GM18870 (cell line): ENCODE data around the gene FAM168A.

Source experiments
- ATAC-seq: cut with Tn5 transposase; IDR thresholded peaks from one replicate; pipeline ENCODE4 v1.9.1; 2021; ENCODE audit warnings: moderate library complexity; ENCODE audit not compliant: unreplicated experiment

Gene FAM168A

GRCh38 chr11:73524774-73525173 lies 73.1 kb downstream of the FAM168A start:
- ATAC-seq: no peak

DNA sequence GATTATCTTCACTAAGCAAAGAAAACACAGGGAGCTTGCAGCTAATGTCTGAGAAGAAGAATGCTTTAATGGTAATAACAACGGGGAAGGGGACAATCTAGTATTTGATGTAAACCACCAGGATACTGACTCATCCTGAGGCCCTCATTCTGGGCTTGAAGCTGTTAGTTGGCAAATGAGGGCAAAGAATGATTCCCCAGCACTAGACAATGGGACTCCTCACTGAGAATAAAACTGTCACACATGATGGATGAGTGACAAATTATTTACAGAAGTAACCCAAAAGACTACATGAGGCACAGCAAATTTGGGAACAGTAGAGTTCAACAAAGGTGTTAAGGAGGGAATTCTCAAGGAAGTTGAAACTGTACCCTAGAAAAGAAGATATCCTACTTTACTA lies 76.3 kb downstream of the FAM168A start:
- no peak for ATAC-seq

DNA sequence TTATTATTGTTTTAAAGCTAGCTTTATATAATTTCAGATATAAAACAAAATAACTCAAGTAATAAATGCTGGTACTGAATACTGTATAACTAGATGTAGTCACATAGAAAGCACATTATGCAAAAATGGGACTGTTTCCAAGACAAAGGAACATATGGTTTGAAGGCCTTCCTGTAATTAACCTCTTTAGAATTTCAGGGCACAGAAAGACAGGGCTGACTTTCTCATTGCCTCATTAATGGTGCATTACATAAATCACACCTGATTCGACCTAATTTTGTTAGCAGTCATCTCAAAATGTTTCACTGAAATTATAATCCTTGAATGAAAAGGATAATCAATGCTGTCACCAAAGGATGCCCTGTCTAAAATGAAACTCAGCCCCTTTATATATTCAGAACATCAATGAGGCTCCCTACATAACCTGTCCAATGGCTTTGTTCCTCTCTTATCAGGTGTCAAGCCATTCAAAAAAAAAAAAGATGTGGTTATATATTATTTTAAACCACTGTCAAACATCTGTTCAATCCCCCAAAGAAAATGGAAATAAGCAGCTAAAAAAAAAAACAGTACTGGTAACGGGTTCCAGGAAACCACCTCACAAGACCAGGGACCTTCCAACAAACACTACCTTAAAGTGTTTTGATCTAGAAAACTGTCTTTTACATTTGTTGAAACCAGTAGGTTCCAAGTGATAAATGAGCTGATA lies 77.4 kb downstream of the FAM168A start:
- no peak for ATAC-seq

DNA sequence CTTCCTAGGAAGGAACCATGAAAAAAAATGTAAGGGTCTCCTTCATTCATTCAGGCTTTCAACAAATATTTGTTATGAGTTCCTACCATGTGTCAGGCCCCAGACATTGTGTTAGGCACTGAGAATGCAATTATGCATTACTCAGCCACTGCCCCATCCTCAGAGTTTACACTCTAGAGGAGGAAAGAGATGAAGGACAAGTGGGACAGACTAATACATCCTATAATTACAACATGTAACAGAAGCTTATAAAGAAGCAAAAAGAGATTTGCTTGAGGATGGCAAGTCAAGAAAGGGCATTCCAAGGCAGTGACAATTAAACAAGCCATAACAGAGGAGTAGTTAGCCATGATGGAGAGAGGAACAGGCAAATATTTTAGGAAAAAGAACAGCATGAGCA lies 78.6 kb downstream of the FAM168A start:
- ATAC-seq: no peak

DNA sequence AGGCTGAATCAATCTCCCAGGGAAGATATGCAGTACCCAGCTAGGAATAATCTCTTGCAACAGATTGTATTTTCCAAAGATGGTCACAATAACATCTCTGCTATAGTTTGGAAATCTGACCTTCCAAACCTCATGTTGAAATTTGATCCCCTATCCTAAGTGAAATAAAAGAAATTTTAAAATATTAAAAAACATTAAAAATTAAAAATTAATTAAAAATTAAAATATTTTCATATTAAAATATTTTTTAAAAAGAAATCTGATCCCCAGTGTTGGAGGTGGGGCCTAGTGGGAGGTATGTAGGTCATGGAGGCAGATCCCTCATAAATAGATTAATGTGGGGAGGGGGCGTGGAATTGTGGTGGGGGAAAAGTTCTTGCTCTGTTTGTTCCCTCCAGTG lies 79.7 kb downstream of the FAM168A start:
- ATAC-seq: no peak

GRCh38 chr11:73516080-73516479 lies 81.8 kb downstream of the FAM168A start:
- ATAC-seq: no peak

- ATAC-seq: no peak
These were observed 84.2 kb downstream of the FAM168A start for GRCh38 chr11:73513707-73514106.

GRCh38 chr11:73510877-73511276 lies 87.0 kb downstream of the FAM168A start:
- ATAC-seq: no peak

- ATAC-seq: no peak
These were observed 87.8 kb downstream of the FAM168A start for GRCh38 chr11:73510106-73510505.

- ATAC-seq: no peak
These were observed 88.7 kb downstream of the FAM168A start for GRCh38 chr11:73509188-73509587.

DNA sequence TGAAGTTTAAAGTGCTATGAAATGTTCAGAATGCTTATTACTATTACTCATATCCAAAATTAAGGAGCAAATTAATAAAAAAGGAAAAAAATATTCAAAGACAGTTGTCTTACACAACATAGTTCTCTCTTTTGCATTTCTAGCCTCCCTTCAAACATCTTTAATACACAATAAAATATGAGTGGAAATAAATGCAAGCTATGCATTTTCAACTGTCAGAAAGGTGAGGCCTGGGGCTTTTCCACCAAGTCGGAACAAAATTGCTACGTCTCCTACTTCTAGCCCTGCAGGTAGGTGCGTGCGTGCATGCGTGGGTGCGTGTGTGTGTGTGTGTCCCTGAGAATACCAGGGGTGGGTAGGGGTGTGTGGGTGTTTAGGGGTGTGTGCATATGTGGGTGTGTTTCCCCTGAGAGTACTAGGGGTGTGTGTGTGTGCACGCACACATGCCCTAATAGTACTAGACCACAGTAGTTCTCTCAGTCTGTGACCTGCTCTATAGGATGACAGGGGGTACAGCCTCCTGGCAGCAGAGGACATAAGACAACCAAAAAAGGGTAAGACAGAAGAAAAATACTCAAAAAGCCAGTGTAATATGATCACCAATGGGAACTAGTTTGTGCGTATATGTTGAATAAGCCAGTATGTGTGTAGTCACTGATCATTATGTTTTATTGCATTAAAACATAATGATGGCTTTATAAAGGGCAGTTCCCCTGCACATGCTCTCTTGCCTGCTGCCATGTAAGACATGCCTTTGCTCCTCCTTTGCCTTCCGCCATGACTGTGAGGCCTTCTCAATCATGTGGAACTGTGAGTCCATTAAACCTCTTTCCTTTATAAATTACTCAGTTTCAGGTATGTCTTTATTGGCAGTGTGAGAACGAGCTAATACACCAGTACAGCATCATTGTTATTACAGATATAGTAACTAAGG lies 89.4 kb downstream of the FAM168A start:
- no peak for ATAC-seq

DNA sequence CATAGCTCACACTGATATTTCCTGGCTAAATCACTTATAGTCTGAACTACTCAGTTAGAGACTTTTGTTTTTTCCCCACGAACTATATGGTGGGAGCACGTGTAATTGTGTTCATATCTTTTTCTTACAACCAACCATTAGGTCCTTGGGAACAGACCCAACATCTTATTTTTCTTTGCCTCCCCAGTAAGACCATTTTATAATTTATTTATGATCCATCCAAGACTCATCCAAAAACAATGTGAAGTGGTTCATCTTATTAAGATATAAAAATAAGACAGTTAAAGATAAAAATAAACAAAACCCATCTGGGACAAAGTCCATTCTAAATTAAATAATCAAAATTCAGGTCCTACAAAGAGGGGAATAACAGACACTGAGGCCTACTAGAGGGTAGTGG lies 90.8 kb downstream of the FAM168A start:
- no peak for ATAC-seq

DNA sequence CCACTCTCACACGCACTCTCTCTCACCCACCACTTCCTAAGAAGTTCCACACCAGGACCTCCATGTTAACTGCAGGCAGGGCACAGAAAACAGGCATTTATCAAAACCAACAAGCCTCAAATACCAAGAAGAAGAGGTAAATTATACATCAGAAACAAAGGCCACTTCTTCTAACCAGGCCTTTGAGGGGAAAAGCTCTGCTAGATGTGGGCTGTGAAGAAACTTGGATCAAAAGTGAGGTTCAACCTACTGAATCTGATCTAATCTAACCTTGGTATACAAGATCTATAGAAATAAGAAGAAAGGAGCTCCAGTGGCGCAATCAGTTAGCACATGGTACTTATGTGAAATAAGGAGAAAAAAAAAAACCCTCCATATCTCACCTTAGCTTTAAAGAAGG lies 91.9 kb downstream of the FAM168A start:
- no peak for ATAC-seq

DNA sequence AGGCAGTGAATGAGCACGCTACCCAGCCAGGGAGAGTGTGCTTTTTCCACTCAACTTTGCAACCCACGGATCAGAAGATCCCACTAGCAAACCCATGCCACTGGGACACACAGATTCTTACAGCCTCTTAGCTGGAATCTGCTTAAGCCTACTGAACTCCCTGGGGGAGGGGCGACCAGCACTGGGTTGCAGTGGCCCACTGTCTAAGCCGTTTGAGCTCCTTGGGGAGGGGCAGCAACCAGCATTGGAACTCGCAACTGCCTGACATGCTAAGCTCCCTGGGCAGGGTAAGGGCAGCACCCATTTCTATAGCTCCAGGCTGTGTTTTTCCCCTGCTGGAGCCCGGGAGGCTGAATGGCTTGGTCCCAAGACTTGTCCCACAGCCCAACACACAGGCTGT lies 99.6 kb downstream of the FAM168A start:
- no peak for ATAC-seq

DNA sequence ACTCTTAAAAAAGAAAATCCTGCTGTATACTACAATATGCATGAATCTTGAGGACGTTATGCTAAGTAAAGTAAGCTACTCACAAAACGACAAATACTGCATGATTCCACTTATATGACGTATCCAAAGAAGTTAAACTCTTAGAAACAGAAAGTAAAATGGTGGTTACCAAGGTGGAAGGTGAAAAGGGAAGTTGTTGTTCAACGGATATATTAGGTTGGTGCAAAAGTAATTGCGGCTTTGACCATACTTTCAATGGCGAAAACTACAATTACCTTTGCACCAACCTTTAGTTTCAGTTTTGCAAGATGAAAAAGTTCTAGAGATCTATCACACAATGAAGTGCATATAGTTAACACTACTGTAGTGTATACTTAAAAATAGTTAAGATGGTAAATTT lies 101.8 kb downstream of the FAM168A start:
- no peak for ATAC-seq

- ATAC-seq: no peak
These were observed 102.2 kb downstream of the FAM168A start for GRCh38 chr11:73495731-73496130.

DNA sequence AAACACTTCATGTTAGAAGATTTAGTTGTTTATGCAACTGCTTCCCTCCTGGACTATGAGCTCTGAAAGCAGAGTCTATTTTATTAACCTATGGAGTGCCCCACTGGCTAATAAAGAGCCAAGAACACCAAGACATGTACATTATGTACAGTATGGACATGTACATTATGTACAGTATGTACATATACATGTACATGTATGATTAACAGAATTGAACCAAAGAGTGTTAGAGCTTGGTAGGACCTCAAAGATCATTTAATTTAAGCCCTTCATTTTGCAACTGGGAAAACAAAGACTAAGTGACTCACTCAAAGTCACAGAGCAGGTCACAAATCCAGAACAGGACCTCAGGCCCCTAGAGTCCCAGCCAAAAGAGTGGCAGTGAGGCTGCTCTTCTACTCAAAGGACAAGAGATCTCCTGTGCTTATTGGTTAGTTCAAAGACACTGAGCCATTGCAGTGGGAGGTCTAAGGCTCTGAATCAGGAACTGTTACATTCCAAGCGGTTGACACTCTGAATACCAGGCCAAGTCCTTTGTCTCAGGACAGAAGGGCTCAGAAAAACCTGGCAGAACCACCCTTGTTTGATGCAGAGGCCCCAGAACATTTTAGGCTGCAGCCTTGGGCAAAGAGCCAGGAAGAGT lies 103.8 kb downstream of the FAM168A start:
- ATAC-seq: no peak

- ATAC-seq: no peak
These were observed 116.3 kb downstream of the FAM168A start for GRCh38 chr11:73481626-73482025.

DNA sequence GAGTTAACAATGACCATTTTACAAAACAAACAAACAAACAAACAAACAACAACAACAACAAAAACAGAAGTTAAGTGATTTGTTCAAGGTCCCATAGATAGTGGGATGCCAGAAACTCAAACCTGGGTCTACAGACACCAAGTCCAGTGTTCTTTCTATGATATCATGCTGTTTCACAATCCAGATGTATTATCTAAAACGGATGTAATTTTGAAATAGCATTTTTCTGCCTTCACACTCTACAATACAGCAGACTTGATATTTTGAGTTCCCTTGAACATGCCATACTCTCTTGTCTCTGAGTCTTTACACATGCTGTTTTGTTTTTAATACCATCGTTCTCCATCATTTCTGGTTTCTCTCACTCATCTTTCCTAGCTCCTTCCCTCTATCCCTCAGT lies 117.2 kb downstream of the FAM168A start:
- ATAC-seq: no peak

- ATAC-seq: no peak
These were observed 119.1 kb downstream of the FAM168A start for GRCh38 chr11:73478737-73479347.

DNA sequence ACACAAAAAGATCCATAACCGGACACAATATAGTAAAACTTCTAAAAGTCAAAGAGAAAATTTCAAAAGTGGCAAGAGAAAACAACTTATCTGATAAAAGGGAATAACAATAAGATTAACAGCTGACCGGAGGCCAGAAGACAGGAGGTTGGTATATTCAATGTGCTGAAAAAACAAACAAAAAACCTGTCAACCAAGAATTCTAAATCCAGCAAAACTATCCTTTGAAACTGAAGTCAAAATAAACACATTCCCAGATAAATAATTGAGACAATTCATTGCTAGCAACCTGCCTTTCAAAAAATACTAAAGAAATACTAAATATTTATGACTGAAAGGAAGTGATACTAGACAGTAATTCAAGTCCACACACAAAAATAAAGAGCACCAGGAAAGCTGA lies 120.4 kb downstream of the FAM168A start:
- ATAC-seq: no peak
